Measurements from ENCODE around the gene PAK4.

DNA sequence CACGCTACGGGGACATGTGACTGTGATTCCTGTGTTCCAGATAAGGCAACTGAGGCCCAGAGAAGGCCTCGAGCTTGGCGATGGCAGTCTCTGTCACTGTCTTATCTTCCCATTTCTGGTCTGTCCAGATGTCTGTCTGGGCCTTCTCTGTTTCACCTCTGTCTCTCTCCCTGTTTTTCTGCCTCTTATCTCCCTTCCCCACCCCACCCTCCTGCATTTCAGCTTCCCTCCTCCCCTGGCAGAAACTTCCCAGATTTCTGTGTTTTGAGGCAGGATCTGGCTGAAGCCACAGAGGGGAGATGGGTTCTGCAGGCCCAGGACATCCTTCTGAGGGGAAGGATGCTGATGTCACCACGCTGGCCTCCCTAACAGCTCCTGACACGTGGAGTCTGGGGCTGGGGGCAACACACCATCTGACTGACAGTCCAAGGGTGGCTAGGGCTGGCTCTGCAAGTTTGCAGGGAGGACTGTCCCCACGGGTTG lies 14.4 kb downstream of the PAK4 start:
- TF ChIP-seq, protein P1, sequence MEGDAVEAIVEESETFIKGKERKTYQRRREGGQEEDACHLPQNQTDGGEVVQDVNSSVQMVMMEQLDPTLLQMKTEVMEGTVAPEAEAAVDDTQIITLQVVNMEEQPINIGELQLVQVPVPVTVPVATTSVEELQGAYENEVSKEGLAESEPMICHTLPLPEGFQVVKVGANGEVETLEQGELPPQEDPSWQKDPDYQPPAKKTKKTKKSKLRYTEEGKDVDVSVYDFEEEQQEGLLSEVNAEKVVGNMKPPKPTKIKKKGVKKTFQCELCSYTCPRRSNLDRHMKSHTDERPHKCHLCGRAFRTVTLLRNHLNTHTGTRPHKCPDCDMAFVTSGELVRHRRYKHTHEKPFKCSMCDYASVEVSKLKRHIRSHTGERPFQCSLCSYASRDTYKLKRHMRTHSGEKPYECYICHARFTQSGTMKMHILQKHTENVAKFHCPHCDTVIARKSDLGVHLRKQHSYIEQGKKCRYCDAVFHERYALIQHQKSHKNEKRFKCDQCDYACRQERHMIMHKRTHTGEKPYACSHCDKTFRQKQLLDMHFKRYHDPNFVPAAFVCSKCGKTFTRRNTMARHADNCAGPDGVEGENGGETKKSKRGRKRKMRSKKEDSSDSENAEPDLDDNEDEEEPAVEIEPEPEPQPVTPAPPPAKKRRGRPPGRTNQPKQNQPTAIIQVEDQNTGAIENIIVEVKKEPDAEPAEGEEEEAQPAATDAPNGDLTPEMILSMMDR (IDR thresholded peaks at IDR 0.05), result no peak
- no peak for TF ChIP-seq POLR2A (IDR thresholded peaks at IDR 0.05)
